CD4-positive, alpha-beta T cell treated with Interleukin-4 for 4 hours (primary cell): Measurements from ENCODE around the gene TACO1.

ENCODE experiments used
- DNase-seq: peaks from one replicate; pipeline ENCODE4 v3.0.0-alpha.2; 2020

Gene TACO1

GRCh38 chr17:63600569-63601438 lies at the start of gene TACO1:
Gene TACO1 (plus strand): TSS chr17:63600895. CDS start chr17:63601084, 189 bp downstream.
- peak; percentile 76 for DNase-seq

GRCh38 chr17:63552211-63552610 lies 48.5 kb upstream of the TACO1 start:
- DNase-seq, result no peak

DNA sequence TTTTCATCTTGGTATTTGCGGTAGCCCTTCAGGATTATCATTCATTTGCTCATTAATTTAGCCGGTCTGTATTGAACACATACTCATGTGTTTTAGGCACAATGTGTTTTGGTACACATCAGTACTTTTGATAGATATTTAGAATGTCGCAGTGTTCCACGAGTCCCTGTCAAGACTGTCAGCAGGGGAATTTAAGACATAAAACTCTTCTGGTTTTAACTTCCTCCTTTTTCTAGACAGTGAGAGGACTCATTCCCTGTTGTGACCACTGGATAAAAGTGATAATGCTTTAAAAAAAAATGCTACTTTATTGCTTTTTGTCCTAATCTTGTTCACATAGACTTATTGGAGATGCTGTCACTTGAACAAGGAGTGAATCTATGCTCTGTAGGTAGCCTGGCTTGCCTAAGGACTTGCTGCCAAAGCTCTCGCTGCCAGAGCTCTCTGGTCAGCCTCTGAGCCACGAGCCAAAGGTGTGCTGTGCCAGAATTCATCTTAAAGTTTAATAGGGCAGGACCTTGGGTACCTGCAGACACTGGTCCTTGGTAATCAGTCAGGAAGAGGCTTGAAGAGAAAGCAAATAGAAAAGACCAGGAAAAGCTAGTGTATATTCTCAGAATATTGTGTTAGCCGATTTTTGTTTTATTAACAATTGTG lies 45.1 kb upstream of the TACO1 start:
- no peak for DNase-seq

GRCh38 chr17:63557416-63557815 lies 43.3 kb upstream of the TACO1 start:
- DNase-seq, result no peak

DNA sequence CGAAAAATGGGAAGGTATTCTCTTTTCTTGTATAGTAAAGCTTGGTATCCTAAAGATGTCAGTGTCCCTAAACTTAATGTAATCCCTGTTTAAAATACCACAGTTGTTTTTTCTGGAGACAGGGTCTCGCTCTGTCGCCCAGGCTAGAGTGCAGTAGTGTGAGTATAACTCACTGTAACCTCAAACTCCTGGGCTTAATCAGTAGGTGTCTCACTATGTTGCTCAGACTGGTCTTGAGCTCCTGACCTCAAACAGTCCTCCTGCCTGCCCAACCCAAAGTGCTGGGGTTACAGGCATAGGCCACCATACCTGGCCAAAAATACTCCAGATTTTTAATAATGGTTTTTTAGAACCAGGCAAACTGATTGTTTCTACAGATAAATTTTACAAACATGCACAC lies 42.3 kb upstream of the TACO1 start:
- DNase-seq, result no peak

GRCh38 chr17:63561819-63562218 lies 38.9 kb upstream of the TACO1 start:
- no peak for DNase-seq

DNA sequence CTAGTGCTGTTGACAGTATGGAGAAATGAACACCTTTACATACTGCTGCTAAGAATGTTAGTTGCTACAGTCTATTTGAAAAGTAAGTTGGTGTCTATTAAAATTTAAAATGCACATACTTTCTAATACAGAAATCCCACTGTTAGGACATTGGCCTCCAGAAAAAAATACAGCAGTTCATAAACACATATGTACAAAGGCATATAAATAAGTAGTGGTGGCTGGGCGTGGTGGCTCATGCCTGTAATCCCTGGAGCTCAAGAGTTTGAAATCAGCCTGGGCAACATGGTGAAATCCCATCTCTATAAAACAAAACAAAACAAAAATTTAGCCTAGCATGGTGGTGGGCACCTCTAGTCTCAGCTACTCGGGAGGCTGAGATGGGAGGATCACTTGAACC lies 37.4 kb upstream of the TACO1 start:
- no peak for DNase-seq

DNA sequence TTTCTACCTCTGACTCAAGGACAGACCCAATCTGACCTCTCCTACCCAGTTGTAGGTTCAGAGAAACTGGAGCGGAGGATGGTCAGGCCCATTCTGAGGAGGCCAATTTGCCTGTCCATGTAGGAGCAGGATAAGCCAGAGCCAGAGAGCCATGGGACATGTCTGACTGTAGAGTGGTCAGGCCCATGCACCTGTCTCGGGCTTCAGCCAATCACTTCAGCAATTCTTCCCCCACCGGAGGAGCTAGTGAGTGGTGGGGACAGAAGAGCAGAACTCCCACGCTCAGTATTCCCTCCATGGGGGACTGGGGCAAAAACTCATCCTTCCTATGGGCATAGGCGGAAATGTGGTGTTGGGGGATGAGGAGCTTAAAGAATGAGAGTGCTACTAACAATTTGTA lies 36.1 kb upstream of the TACO1 start:
- DNase-seq, result no peak

GRCh38 chr17:63567229-63567628 lies 33.5 kb upstream of the TACO1 start:
- no peak for DNase-seq

- no peak for DNase-seq
Measured at GRCh38 chr17:63568563-63568962, 32.1 kb upstream of the TACO1 start.

GRCh38 chr17:63571632-63572310 lies 28.9 kb upstream of the TACO1 start:
- DNase-seq, result peak; percentile 31

DNA sequence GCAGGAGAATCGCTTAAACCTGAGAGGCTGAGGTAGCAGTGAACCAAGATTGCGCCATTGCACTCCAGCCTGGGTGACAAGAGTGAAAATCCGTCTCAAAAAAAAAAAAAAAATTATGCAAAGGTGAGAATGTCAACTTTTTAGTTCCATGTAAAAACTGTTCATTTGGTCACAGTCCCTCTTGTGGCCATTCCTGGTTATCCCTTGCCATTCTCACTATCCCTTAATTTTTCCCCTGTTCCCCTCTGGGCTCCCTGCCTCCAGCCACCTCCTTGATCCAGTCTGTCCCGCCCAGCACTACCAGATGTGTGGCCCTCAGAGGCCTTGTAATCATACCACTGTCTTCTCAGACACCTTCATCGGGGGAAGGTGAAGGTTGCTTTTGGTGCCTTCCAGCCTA lies 27.1 kb upstream of the TACO1 start:
- no peak for DNase-seq

DNA sequence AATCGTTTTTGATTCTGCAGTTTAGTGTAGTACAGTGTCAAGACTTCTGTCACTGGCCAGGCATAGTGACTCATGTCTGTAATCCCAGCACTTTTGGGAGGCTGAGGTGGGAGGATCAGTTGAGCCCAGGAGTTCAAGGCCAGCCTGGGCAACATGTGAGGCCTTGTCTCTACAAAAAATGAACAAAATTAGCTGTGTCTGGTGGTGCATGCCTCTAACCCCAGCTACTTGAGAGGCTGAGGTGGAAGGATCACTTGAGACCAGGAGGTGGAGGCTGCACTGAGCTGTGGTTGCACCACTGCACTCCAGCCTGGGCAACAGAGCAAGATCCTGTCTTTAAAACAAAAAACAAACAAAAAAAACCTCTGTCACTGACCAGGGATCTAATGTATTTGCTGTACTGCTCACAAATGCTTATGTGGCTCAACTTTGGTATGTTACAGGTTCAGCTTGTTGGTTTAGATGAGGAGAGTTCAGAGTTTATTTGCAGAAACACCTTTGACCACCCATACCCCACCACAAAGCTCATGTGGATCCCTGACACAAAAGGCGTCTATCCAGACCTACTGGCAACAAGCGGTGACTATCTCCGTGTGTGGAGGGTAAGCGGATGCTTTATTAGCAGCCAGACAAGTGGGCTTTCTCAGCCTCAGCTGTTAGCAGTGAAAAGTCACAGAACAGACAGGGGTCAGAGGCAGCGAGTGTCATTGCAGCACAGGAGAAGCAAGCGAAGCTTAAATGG lies 22.5 kb upstream of the TACO1 start:
- DNase-seq, result no peak

DNA sequence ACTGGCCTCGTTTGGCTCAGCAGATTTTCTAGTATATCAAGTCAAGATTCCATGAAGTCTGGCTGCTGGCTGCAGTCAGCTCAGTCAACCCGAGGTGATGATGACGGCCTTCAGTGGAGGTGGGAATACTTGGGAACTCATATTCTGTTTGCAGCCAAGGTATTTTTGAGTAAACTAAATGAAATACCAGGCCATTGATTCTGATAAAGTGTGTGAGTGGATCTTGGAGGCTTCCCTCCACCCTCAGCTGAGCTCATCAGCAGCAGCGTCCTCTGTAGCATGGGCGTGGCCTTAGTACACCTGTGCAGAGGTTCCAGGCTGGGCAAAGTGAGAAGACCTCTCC lies 22.0 kb upstream of the TACO1 start:
- DNase-seq, result no peak

DNA sequence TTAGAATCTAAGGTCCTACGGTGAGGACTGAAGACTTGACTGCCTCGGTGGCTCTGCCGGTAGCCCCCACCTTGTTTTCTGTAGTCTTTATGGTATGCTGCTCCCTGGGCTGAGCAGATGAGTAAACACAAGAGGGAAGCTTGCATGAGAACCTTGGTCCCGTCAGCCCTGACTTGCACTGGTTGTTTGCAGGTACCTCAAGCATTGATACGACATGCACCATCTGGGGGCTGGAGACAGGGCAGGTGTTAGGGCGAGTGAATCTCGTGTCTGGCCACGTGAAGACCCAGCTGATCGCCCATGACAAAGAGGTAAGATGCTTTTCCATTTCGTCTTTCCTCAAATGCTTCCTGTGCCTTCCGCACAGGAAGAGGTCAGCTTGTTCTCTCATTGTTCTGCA lies 21.1 kb upstream of the TACO1 start:
- DNase-seq, result no peak

DNA sequence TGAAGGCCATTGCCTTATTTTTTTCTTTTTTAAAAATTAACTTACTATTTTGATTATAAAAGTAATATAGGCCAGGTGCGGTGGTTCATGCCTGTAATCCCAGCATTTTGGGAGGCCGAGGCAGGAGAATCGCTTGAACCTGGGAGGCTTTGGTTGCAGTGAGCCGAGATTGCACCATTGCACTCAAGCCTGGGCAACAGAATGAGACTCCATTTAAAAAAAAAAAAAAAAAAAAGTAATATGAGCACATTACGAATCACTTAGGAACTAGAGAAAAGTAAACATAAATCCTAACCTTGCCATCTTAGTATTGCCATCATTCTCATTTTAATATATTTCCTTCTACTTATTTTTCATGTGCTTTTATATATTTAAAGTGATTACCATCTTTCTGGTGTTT lies 12.9 kb upstream of the TACO1 start:
- no peak for DNase-seq

GRCh38 chr17:63588797-63589196 lies 11.9 kb upstream of the TACO1 start:
- no peak for DNase-seq

DNA sequence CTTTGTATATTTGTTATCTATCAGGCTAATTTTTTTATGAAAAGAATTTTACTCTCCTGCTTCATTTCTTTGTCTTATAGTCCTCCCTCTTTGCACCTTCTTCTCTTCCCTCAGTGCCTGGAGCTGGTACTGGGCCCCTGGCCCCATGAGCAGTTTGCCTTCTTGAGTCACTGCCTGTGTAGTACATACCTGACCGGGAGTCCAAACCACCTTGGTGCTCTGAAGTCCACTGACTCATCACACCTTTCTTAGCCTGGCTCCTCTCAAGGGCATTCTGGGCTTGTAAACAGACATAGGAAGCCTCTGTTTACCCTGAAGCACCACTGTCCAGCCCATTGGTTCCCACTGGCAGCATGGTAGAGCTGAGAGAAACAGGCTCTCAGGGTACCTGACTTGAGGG lies 11.0 kb upstream of the TACO1 start:
- DNase-seq, result no peak

- DNase-seq, result no peak
Measured at GRCh38 chr17:63592797-63593196, 7.9 kb upstream of the TACO1 start.

GRCh38 chr17:63595132-63595531 lies 5.6 kb upstream of the TACO1 start:
- no peak for DNase-seq

DNA sequence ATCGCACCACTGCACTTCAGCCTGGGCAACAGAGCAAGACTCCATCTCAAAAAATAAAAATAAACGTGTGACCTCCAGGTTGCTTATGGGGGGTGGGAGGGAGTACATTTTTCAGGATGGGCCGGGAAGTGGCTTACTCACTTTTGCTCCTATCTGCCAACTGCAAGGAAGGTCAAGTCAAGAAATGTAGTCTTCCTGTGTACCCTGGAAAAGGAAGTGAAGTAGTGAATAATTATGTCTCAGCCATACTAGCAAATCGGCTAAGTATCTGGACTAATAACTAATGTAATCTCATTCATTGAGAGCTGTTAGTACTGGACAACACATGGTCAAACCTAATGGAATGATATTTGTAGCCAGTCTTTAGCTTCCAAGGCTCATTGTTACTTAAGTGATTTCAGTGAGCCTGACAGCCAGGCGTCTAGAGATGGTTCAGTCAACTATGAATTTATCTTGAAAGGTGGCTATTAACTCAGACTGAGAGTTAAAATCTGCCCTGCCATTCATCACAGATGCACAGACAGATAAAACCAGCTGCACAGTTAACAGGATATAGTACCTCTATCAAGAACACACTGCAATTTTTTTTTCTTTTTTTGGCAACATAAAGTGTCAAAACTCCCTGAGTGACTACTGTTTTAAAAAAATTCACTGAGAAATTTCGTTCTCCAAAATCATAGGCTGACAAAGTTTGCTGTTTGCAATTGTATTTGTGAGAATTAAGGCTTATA lies 3.7 kb upstream of the TACO1 start:
- DNase-seq, result peak; percentile 56

- peak; percentile 59 for DNase-seq
Measured at GRCh38 chr17:63598281-63598680, 2.4 kb upstream of the TACO1 start.
